ENCODE measurements around the gene LIX1L.

The LIX1L gene

DNA sequence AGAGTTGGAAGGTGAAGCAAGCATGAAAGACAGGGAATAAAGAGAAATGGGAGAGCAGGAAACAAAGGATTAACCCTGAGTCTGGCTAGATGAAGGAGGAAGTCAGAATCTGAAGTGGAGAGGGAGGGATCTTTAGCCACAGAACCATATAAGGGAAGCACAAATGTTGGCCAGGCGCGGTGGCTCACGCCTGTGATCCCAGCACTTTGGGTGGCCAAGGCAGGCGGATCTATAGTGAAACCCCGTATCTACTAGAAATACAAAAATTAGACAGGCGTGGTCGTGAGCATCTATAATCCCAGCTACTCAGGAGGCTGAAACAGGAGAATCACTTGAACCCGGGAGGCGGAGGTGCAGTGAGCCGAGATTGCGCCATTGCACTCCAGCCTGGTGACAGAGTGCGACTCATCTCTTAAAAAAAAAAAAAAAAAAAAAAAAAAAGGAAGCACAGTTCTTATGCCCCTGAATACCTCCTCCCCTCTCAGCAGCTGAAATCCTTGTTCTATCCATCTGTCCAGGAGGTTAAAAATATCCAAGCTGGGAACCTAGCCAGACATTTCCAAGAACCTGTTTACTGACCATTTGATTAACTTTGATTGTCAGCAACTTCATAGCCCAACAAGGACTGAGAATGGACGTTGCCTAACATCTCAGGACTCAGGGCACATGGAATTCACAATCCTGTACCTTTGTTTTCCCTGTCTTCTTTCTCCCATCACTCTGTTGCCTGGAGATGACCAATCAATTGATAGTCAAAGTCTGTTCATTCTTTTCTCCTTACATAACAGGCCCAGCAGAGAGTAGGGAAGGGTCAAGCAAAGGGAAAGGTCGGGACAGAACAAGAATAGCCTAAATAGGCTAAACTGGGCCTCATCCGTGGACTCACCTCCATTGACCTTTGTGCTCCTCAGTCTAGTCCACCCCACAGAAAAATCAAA lies 28.0 kb upstream of the LIX1L start:
- DNase-seq (ENCODE audit: low read depth) = no peak

DNA sequence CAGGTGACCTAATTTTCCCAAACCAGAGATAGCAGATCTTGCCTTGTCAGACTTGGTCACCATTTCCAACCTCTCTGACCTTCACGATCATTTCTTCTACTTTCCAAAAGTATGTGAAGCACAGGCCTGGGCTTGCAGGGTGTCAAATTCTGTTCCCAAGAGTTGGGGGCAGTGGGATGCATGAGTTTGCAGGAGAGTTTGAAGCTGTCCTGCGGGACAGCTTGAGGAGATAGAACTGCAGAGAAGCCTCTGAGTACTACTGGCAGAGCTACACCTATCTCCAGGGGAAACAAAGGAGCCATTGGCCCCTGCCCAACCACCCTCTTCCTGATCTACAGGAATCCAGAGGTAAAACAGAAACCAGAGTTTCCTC lies 27.3 kb upstream of the LIX1L start:
- no peak for DNase-seq (ENCODE audit: low read depth)

DNA sequence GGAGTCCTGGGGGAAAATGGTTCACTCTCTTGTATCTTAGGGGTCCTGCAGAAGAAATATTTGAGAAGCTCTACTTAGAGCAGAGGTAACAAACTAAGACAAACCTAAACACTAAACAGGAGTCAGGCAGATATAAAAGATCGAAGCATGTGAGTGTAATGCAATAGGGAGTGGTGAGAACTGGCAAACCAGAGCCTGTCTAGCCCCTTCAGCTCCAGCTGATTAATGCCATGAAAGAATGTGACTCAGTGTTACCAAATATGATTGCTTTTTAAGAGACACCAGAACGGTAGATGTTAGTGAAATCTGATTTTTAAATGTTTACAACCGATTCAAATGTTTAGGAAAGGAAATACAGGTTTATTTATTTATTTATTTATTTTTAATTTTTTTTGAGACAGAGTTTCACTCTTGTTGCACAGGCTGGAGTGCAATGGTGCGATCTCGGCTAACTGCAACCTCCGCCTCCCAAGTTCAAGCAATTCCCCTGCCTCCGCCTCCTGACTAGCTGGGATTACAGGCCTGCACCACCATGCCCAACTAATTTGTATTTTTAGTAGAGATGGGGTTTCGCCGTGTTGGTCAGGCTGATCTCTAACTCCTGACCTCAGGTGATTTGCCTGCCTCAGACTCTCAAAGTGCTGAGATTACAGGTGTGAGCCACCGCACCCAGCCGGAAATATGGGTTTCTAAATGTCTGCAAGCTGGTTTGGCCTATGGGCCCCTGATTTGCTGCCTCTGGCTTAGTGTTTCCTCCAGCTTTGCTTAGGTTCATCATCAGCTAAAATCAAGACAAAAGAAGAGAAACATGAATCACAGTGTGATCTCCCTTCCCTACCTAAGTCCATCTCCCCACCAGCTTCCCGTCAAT lies 26.4 kb upstream of the LIX1L start:
- DNase-seq (ENCODE audit: low read depth) = no peak

- DNase-seq (ENCODE audit: low read depth) = no peak
Observed at GRCh38 chr1:145983206-145983675, 25.4 kb upstream of the LIX1L start.

DNA sequence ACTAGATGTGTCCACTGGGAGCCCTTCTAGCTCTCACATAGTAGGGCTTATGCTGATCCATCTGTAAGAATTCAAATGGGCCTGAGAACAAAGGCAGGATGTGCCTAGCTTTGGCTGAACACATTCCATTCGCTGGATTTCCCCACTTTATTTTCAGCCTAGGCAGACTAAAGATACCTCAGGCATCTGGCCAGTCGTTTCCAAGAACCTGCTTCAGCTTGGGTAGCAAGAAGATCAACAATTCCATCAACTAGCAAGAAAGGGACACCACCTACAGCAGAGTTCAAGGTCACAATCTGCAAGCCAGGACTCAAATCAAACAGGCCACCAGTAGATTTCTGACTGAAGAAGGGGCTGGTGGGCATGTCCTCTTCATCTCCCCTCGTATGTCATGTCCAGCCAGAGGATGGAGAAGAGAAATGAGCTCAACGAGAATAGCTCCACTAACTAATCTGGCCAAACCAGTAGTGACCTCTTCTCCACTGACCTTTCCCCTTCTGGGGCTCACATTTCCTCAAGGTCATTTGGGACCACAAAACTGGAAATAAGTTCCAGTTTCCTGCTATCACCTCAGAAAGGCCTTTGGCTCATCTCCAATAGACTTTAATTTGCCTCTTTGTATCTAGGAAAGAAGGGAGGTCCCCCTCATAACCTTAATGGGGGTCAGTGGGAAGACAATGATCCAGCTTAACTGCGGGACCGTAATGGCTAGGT lies 24.4 kb upstream of the LIX1L start:
- DNase-seq (ENCODE audit: low read depth) = no peak

DNA sequence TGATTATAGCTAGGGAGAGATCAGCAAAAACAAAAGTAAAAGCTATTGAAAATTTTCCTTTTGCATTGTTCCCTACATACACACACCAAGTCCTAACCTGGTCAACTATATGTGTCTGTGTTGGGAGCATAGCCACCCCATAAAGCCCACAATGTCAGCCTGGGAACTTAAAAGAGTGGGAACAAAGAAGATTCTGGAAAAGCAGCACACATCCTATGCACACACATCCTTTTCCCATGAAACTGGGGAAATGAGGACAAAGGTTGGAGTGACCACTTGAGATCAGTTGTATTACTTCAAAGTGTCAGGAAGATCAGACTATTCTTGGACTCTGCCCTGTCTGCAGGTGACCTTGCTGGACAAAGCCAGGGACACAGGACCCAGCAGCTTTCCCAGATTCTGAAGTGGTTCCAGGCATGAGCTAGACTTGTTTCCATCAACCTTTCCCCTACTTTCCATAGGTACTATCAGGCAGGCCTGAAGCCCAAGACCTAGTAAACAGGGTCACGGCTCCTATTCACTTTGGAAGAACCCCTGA lies 22.7 kb upstream of the LIX1L start:
- no peak for DNase-seq (ENCODE audit: low read depth)

DNA sequence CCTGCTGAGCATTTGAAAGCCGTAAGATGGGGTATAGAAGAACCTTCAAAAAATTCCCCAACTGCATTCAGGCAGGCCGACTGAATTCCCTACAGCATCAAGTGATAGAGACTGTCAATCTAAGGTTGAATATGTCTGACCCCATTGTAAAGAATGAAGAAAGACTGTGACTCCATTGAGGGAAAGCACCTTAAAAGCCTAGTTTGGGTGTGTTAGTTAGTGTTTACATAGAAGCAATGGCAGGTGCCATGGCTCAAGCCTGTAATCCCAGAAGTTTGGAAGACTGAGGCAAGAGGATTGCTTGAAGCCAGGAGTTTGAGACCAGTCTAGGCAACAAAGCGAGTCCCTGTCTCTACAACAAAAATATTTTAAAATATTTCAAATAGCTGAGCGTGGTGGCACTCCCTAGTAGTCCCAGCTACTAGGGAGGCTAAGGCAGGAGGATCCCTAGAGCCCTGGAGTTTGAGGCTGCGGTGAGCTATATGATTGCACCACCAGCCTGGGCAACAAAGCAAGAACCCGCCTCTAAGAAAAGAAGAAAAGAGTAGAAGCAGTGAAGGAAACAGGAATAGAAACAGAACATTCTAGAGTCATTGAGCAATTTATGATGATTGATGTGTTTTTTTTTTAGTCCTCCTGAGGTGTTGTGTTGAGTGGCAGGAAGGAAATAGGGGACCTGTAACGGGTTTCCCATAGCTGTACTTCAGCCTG lies 22.1 kb upstream of the LIX1L start:
- DNase-seq (ENCODE audit: low read depth) = no peak

GRCh38 chr1:145978854-145979745 lies 21.3 kb upstream of the LIX1L start:
- peak; percentile 56 for DNase-seq (ENCODE audit: low read depth)

DNA sequence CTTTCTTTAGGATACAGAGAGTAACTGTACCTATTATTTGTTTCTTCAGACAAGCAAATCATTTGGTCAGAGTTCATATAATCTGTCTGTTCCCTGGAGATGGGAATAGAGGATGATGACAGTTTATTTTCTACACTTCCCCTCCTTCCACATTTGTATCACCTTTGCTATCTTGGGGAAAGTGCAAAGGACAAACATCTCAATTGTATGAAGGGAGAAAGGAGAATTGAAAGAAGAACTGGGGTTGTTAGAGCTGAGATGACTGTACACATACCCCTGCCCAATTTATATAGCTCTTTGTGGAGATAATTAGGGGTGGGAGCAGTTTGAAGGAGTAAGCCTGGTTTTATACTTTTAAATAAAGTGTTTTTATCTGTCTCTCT lies 20.6 kb upstream of the LIX1L start:
- DNase-seq (ENCODE audit: low read depth) = no peak

DNA sequence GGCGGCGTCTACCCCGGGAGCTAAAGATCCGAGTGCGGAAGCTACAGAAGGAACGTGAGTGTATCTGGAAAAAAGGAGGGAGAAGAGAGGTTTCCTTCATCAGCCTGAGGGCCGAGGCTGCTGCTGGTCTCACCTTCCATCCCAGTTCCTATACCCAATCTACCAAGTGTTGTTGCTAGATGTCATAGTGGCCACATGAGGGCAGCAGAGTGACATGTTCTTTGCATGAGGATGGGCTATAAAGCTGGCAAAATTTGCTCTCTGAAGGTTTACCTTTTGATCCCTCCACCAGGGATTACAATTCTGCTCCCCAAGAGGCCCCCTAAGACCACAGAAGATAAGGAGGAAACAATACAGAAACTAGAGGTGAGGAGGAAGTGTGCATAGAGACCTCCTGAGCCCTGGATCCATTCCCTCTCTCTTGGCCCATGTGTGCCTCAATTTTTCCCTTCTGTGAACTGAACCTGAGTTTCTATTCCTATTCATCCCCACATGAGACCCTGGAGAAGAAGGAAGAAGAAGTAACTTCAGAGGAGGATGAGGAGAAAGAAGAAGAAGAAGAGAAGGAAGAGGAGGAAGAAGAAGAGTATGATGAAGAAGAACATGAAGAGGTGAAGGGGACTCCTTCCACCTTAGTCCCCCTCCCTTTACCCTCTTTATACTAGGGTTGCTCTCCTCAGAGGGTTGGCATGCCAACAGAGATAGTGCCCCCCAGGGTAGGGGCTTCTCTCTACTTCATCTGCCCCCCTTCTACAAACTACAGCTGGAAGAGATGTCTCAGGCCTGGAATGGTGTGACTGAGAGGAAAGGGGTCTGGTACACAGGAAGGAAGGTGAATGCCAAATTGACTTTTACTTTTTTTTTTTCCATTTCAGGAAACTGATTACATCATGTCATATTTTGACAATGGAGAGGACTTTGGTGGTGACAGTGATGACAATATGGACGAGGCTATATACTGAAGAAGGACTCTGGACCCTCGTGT lies 20.0 kb upstream of the LIX1L start:
- DNase-seq (ENCODE audit: low read depth) = peak; percentile 65

- DNase-seq (ENCODE audit: low read depth) = no peak
Observed at GRCh38 chr1:145977016-145977415, 19.2 kb upstream of the LIX1L start.

- DNase-seq (ENCODE audit: low read depth) = no peak
Observed at GRCh38 chr1:145975216-145975615, 17.4 kb upstream of the LIX1L start.

DNA sequence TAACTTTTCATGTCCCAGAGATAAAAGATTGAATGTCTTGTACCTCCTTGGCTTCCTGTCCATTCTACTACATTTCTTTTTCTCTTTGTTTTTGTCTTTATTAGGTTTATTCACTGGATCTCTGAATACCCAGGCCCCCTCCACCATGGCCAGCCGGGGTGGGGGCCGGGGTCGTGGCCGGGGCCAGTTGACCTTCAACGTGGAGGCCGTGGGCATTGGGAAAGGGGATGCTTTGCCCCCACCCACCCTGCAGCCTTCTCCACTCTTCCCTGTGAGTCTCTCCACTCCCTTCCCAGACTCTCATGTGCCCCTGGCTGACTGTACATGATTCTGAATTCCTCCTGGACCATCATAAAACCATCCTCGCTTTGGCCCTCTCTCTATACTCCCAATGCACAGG lies 16.9 kb upstream of the LIX1L start:
- no peak for DNase-seq (ENCODE audit: low read depth)

DNA sequence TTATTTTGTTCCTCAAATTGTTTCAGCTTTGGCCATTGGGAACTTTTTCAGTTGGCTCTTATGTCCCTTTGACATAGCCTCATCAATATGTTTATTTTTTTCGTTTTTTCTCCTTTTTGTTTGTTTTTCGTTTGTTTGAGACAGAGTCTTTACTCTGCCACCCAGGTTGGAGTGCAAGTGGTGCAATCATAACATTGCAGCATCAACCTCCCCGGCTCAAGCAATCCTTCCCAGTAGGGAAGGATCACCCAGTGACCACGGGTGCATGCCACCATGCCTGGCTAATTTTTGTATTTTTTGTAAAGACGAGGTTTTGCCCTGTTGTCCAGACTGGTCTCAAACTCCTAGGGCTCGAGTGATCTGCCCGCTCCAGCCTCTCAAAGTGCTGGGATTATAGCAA lies 14.8 kb upstream of the LIX1L start:
- DNase-seq (ENCODE audit: low read depth) = no peak

DNA sequence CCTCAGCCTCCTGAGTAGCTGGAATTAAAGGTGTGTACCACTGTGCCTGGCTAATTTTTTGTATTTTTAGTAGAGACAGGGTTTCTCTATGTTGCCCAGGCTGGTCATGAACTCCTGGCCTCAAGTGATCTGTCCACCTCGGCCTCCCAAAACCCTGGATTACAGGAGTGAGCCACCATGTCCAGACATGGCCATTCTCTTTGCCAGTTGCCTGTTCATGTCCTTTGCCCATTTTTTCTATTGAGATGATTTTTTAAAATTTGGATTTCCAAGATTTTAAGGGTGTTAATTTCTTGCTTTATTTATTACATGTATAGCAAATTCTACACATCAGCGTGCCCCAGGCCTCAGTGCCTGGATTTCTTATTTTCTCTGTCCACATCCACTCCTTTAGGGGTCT lies 9.5 kb upstream of the LIX1L start:
- DNase-seq (ENCODE audit: low read depth) = no peak

- DNase-seq (ENCODE audit: low read depth) = no peak
Observed at GRCh38 chr1:145965119-145965744, 7.4 kb upstream of the LIX1L start.

DNA sequence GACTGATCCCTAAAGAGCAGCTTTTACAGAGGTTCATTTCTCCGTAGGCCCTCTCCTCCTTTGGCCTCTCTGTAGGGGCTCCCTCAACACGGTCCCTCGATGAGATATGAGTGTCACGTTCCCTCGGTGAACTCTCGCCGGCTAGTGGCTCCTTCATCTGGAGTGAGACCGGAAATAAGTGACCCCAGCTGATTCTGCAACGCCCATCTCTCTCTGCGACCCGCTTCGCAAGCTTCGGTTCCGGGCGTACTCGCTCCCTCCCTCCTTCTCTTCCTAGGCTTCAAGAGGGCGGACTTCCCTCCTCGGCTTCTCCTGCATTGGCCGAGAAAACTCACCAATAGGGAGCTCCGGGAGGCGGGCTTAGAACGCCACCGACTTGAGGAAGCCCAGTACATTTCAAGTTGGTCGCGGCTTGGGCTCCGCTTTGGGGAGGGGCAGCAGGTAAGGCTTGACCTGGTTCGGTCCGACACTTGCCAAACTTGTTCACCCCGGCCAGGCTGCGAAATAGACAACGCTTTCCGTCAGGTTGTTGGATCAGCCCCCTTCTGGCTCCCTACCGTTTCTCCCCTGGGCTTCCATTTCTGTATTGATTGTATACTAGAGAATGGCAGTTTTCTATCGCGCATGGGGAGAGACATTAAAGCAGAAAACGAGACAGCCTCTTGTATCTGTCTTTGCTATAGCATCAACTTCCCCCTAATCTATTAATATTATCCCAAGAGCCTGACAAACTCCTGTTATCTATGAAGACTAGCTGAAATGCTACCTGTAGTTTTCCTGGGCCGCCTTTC lies 6.7 kb upstream of the LIX1L start, which contains the start of the genes ANKRD34A and POLR3GL:
Gene ANKRD34A, minus strand, starts transcription at position 248 of the 791 bp plus-strand sequence. CDS start 2,816 bp downstream, outside the sequence.
Gene POLR3GL, plus strand, starts transcription at position 363 of the 791 bp plus-strand sequence. CDS start 10,176 bp downstream, outside the sequence.
- peak; percentile 86 for DNase-seq (ENCODE audit: low read depth)
